22Rv1 (cell line): Measurements from ENCODE around the gene TEN1.

Source experiments
- H3K27ac ChIP-seq: fragments of 450-650 bp; 2 replicates; pipeline ENCODE4 v1.5.1; 2017
- ZFX ChIP-seq: fragments of 450-650 bp; IDR thresholded peaks from 2 replicates; pipeline ENCODE4 v1.6.1; 2017; ENCODE audit warnings: antibody characterized with exemption, borderline replicate concordance
- TF ChIP-seq, protein P1 (sequence below): fragments of 450-650 bp; IDR thresholded peaks from 2 replicates; pipeline ENCODE4 v1.5.1; 2017; ENCODE audit warnings: mild to moderate bottlenecking

Gene TEN1

DNA sequence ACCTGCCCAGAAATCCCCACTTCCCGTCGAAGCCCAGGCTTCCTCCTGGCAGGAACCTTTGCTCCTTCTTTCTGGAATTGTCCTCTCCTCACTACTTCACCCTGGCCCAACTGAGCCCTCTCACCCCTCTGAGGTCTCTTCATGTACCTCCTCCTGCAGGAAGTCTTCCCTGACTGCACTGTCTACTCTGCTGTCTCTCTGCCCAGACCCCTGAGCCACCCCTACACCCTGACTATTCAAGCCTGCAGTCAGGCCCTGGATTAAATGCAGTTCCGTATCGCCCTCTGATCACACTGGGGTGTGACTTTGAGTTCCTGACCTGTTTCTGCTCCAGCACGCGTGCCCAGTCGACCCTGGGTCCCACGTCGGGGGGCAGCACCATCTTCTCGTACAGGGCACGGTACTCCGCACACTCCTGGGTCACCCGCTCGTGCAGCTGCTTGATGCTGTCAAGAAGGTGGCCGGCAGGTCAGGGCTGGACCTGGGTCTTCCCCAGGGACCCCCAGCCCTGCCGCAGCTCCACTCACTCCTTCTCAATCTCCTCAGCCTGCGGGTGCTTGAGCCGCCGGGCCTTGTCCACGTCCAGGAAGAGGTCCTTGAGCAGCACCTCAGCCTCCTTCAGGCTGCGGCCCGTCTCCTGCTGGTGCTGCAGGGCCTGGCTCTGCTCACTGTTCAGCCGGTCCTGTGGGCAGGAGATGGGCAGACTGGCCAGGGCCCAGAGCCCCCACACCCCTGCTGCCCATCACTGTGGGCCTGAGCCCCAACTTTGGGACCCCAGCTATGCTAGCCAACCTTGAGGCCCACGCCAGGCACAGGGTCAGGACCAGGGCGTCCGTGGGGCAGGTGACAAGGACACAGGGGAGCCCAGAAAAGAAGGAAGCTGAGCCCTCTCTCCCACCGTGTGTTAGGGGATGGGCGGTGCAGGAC is 44.2 kb downstream of the TEN1 start:
- H3K27ac ChIP-seq: no peak overlapping the region
- no peak for TF ChIP-seq ZFX
- TF ChIP-seq, protein P1, sequence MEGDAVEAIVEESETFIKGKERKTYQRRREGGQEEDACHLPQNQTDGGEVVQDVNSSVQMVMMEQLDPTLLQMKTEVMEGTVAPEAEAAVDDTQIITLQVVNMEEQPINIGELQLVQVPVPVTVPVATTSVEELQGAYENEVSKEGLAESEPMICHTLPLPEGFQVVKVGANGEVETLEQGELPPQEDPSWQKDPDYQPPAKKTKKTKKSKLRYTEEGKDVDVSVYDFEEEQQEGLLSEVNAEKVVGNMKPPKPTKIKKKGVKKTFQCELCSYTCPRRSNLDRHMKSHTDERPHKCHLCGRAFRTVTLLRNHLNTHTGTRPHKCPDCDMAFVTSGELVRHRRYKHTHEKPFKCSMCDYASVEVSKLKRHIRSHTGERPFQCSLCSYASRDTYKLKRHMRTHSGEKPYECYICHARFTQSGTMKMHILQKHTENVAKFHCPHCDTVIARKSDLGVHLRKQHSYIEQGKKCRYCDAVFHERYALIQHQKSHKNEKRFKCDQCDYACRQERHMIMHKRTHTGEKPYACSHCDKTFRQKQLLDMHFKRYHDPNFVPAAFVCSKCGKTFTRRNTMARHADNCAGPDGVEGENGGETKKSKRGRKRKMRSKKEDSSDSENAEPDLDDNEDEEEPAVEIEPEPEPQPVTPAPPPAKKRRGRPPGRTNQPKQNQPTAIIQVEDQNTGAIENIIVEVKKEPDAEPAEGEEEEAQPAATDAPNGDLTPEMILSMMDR: no peak

DNA sequence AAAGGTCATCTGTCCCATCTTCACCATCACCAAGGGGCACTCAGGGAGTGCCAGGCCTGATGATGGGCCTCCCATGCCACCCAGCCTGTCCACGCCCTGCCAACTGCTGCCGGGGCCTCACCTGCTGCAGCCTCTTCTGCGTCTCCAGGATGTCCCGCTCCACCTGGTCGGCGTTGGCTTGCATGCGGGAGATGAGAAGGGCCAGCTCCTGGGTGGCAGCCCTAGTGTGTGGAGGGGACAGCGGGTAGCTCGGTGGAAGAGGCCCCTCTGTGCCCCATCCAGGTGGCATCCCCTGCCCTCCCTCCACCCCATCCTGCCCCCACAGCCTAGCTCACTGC is 44.8 kb downstream of the TEN1 start:
- TF ChIP-seq, protein P1: no peak
- no peak for TF ChIP-seq ZFX
- no peak overlapping the region for H3K27ac ChIP-seq

DNA sequence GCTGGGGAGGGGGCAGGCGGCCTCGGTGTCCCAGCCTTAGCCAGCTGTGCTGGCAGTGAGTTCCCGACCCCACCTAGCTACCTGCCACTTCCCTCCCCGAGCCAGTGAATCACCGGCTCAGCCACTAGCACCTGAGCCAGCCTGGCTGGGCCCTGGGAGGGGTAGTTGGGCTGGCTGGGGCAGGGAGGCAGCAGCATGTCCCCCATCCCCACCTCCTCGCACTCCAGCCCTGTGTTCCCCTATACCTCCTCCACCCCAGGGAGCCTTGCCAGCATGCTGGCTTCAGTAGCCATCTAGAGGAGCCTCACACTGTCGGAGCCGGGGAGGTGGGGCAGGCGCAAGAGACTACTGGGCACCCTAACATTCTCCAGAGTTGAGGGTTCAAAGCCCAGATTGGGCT is 45.3 kb downstream of the TEN1 start:
- TF ChIP-seq, protein P1: no peak
- no peak for TF ChIP-seq ZFX
- H3K27ac ChIP-seq: no peak overlapping the region

DNA sequence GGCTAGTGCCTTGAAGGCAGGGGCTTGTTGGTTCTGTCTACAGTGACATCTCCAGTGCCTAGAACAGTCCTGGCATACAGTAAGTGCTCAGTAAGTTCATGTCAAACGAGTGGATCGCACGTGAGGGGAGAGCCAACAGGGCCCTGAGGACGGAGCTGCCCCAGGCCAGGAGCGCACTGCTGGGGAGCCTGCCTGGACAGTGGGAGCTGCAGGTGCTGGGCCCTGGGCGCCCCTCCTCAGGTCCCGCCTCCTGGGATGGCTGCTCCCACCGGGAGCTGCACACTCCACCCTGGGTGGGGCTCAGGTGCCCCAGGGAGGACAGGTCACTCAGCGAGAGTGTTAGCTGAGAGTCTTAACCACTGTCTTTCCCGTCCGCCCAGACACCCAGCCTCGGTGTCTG is 46.3 kb downstream of the TEN1 start:
- H3K27ac ChIP-seq: no peak overlapping the region
- TF ChIP-seq, protein P1: no peak

DNA sequence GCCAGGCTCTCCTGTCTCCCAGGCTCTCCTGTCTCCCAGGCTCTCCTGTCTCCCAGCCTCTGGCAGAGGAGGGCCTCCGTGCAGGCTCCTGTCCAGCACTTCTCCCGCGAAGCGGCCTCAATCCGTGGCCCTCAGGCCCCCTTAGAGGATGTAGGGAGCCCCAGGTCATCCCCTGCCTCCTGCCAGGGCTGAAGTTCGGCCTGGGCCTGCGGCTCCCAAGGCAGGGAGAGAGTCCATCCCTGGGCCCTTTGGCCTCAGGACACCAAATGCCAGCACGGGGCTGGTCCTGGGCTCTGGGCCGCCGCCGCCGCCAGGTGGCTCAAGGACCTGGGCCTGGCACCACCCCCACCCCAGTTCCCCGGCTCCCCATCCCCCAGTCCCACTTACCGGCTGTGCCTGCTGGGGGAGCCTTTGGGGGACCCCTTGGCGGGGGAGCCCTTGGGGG is 47.7 kb downstream of the TEN1 start:
- TF ChIP-seq, protein P1: no peak
- no peak for TF ChIP-seq ZFX

DNA sequence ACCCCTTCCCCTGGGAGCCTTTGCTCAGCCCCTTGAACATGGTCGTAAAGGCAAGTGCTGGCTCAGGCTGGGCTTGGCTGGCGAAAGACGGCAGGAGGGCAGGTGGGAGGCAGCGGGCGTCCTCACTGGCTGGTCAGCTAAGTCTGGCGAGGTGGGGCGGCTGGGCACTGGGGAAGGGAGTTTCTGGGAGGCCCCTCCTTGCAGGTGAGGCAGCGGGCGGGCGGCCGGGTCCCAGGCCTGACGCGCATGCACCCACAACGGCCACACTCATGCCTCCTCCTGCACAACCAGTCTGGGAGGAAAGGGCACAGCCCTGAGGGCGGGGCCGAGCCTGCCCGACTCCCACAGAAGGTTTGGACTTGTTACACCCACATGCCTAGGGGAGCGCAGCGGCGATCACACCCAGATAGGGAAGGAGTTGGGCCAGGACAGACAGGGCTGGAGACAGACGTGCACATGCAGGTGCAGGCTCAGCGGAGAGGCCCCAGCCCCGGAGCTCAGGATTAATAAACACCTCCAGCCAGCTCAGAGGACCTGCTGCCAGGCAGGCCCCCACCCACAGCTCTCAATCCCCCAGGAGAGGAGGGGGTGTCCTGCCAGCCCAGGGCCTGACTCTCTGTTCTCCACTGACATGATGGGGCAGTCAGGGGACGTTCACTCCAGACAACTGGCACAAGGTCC is 48.3 kb downstream of the TEN1 start, which contains the start of gene EVPL:
Gene EVPL (minus strand): TSS at position 148 of the 681 bp plus-strand sequence. CDS start 108 bp downstream, at position 40.
- peak within 1 kb of the TSS; percentile 58 for H3K27ac ChIP-seq
- TF ChIP-seq, protein P1: no peak
- TF ChIP-seq ZFX: no peak

More for the DNA sequence above, 47.7 kb downstream of the TEN1 start:
- H3K27ac ChIP-seq: peak overlapping the region; percentile 58
